HepG2 (cell line): Measurements from ENCODE around the gene RHCE. TPM values are rescaled to one million over a fixed set of nuclear protein-coding genes. Genes with fewer than 3 reads are reported as not detected.
A peak's percentile ranks its signal among the peaks of the same experiment; 100 is the strongest.

Experiments used
- ARNT2 ChIP-seq: sonication (generic); formaldehyde crosslinking; IDR thresholded peaks from 2 replicates; pipeline ENCODE4 v1.8.0; 2022; ENCODE audit warnings: mild to moderate bottlenecking, low read depth, missing genetic modification reagents, moderate library complexity
- ATF6 ChIP-seq: sonication (generic); formaldehyde crosslinking; conservative IDR thresholded peaks from 2 replicates; pipeline ENCODE4 v1.4.0; 2020; ENCODE audit warnings: missing genetic modification reagents
- ATF7-NPFF ChIP-seq: sonication (generic); formaldehyde crosslinking; IDR thresholded peaks from 2 replicates; pipeline ENCODE4 v1.8.1; 2023; ENCODE audit warnings: mild to moderate bottlenecking, low read depth, missing genetic modification reagents, moderate library complexity
- ELF4 ChIP-seq: sonication (generic); formaldehyde crosslinking; IDR thresholded peaks from 2 replicates; pipeline ENCODE4 v1.5.0; 2020; ENCODE audit warnings: missing genetic modification reagents, mild to moderate bottlenecking, moderate library complexity, borderline replicate concordance
- FOXK2 ChIP-seq: fragments of 450-650 bp; IDR thresholded peaks from 2 replicates; pipeline ENCODE4 v1.6.1; 2016
- HOXA3 ChIP-seq: sonication (generic); formaldehyde crosslinking; IDR thresholded peaks from 2 replicates; pipeline ENCODE4 v1.5.0; 2020; ENCODE audit warnings: missing genetic modification reagents
- KDM5B ChIP-seq: sonication (generic); formaldehyde crosslinking; IDR thresholded peaks from 2 replicates; pipeline ENCODE4 v1.4.0; 2020; ENCODE audit warnings: missing genetic modification reagents, mild to moderate bottlenecking, borderline replicate concordance
- SKIL ChIP-seq: sonication (generic); formaldehyde crosslinking; IDR thresholded peaks from 2 replicates; pipeline ENCODE4 v1.8.0; 2022; ENCODE audit warnings: missing genetic modification reagents, mild to moderate bottlenecking, moderate library complexity, borderline replicate concordance
- STAT6 ChIP-seq: sonication (generic); formaldehyde crosslinking; IDR thresholded peaks from 2 replicates; pipeline ENCODE4 v1.4.0; 2020; ENCODE audit warnings: missing genetic modification reagents, mild to moderate bottlenecking, borderline replicate concordance
- ZNF207 ChIP-seq: fragments of 450-650 bp; IDR thresholded peaks from 2 replicates; pipeline ENCODE4 v1.6.1; 2016; ENCODE audit warnings: antibody characterized with exemption, borderline replicate concordance
- ZNF333 ChIP-seq: sonication (generic); formaldehyde crosslinking; IDR thresholded peaks from 2 replicates; pipeline ENCODE4 v1.4.0; 2020; ENCODE audit warnings: mild to moderate bottlenecking, missing genetic modification reagents, borderline replicate concordance
- ZNF605 ChIP-seq: sonication (generic); formaldehyde crosslinking; IDR thresholded peaks from 2 replicates; pipeline ENCODE4 v1.8.0; 2022; ENCODE audit warnings: mild to moderate bottlenecking, missing genetic modification reagents
- ZNF709 ChIP-seq: sonication (generic); formaldehyde crosslinking; IDR thresholded peaks from 2 replicates; pipeline ENCODE4 v1.5.0; 2020; ENCODE audit warnings: mild to moderate bottlenecking, missing genetic modification reagents
- ZNF747 ChIP-seq: sonication (generic); formaldehyde crosslinking; IDR thresholded peaks from 2 replicates; pipeline ENCODE4 v1.8.1; 2023; ENCODE audit warnings: missing genetic modification reagents, mild to moderate bottlenecking, borderline replicate concordance
- ZNF772 ChIP-seq: sonication (generic); formaldehyde crosslinking; IDR thresholded peaks from 2 replicates; pipeline ENCODE4 v1.5.0; 2020; ENCODE audit warnings: mild to moderate bottlenecking, missing genetic modification reagents
- ZSCAN20 ChIP-seq: sonication (generic); formaldehyde crosslinking; IDR thresholded peaks from 2 replicates; pipeline ENCODE4 v1.4.0; 2020; ENCODE audit warnings: missing genetic modification reagents, mild to moderate bottlenecking, borderline replicate concordance
- polyA plus RNA-seq, 8 experiments: library from polyadenylated mRNA; depleted of rRNA in 3 of 8; stranded (reverse) in 7 of 8; unstranded in 1 of 8; fragments of >200 nt; fragmentation: Illumina TruSeq in 4 of 8; extraction: Trizol in 4 of 8; gene quantifications; 2 replicates each; pipeline versions ENCODE4 v1.2.1 to v1.2.3, GENCODE V29; 2011 to 2016; ENCODE audit warnings: low read depth in 4 of 8, missing spikeins in 1 of 8, mixed read lengths in 1 of 8; ENCODE audit not compliant: insufficient read depth in 1 of 8
- total RNA-seq, 5 experiments: library from RNA; depleted of rRNA; stranded (reverse); fragments of >200 nt; fragmentation: Illumina TruSeq; extraction: Trizol; gene quantifications; 2 replicates each; pipeline ENCODE4 v1.2.3, GENCODE V29; 2016; ENCODE audit warnings: low read depth in 1 of 5
- TF ChIP-seq, protein P1 (sequence below): sonication (generic); formaldehyde crosslinking; IDR thresholded peaks from 2 replicates; pipeline ENCODE4 v1.8.1; 2023; ENCODE audit warnings: mild to moderate bottlenecking, missing genetic modification reagents, borderline replicate concordance
- TF ChIP-seq, protein P2 (sequence below): sonication (generic); formaldehyde crosslinking; conservative IDR thresholded peaks from 2 replicates; pipeline ENCODE4 v1.4.0; 2020; ENCODE audit warnings: missing genetic modification reagents

RHCE gene
- total and polyA plus RNA-seq, 2 of the 13 experiments (the other 11 are each of a cell fraction or from before 2014, with no cell fraction given): 0.30 TPM; not detected in 1

DNA sequence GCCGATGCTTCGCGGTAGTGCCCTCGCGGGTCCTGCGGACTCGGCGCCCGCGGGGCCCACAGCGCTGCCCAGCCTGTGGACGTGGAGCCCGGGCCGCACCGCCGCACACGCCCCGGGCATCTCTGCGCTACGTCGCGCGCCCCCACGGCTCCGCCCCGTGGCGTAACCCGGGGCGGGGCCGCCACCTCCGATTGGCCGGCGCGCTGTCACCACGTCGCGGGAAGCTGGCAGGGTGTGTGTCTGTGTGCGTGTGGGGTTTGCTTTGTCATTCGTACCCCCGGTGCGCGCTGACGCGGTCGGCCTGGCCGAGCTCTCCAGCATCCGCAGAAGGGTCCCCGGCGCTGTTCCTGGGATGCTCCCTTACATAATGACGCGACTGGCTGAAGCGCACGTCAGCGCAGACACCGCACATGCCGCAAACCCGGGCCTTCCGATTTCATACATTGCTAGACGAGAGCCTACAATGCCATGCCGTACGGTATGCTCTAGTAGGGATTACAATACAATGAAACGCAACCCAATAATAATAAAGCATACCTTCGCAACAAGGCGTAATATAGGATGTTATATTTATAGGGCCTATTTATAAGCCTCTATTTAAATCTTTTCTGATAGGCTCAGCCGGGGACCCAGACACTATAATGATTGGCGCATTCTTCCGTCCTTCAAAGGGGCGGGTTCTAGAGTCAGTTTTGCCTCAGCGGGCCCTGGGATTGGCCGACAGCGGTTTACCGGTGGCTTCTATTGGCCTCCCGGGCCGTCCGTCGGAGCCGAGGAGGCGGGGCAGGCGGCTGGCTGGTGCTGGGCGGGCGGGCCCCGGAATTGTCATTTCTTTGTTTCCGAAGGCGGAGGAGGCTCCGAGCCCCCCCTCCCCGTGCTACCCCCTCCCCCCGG is 9.7 kb upstream of the RHCE start, which contains the start of gene MACO1 (continued):
- no peak; the same call in 1 of the 2 replicates for TF ChIP-seq ATF6
- peak; percentile 48; the same call in 1 of the 2 replicates for TF ChIP-seq ZNF747 (CRISPR knock-in tag)
- no peak for TF ChIP-seq FOXK2
- peak; percentile 87 for TF ChIP-seq KDM5B (CRISPR knock-in tag)
- TF ChIP-seq ZNF772 (CRISPR knock-in tag): no peak
- 0 out of 2 replicates have a peak, but pooled peaks have one; percentile 79 for TF ChIP-seq ZNF333
- peak; percentile 72 for TF ChIP-seq HOXA3 (CRISPR knock-in tag)
- TF ChIP-seq ZNF709 (CRISPR knock-in tag): peak; percentile 60; the same call in 1 of the 2 replicates
- TF ChIP-seq ELF4 (CRISPR knock-in tag): no peak
- no peak; the same call in 1 of the 2 replicates for TF ChIP-seq ATF7-NPFF (CRISPR knock-in tag)
- TF ChIP-seq ARNT2 (CRISPR knock-in tag): peak; percentile 58; the same call in 1 of the 2 replicates
- TF ChIP-seq SKIL (CRISPR knock-in tag): no peak
- no peak for TF ChIP-seq STAT6 (CRISPR knock-in tag)
- 0 out of 2 replicates have a peak, but pooled peaks have one; percentile 22 for TF ChIP-seq ZSCAN20 (CRISPR knock-in tag)
- TF ChIP-seq ZNF207: no peak
- TF ChIP-seq ZNF605: no peak
- TF ChIP-seq, protein P1, sequence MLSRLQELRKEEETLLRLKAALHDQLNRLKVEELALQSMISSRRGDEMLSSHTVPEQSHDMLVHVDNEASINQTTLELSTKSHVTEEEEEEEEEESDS: no peak
- TF ChIP-seq, protein P2, sequence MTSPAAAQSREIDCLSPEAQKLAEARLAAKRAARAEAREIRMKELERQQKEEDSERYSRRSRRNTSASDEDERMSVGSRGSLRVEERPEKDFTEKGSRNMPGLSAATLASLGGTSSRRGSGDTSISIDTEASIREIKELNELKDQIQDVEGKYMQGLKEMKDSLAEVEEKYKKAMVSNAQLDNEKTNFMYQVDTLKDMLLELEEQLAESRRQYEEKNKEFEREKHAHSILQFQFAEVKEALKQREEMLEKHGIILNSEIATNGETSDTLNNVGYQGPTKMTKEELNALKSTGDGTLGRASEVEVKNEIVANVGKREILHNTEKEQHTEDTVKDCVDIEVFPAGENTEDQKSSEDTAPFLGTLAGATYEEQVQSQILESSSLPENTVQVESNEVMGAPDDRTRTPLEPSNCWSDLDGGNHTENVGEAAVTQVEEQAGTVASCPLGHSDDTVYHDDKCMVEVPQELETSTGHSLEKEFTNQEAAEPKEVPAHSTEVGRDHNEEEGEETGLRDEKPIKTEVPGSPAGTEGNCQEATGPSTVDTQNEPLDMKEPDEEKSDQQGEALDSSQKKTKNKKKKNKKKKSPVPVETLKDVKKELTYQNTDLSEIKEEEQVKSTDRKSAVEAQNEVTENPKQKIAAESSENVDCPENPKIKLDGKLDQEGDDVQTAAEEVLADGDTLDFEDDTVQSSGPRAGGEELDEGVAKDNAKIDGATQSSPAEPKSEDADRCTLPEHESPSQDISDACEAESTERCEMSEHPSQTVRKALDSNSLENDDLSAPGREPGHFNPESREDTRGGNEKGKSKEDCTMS: no peak
